Central memory CD8-positive, alpha-beta T cell (primary cell): ENCODE measurements around the gene RHBDL1.

Experiments used
- ATAC-seq: fragments of 150-1000 bp; cut with Tn5 transposase; replicated peaks from 2 replicates; pipeline ENCODE4 v1.10.0; 2022; ENCODE audit warnings: mild to moderate bottlenecking, moderate FRiP score, moderate number of reproducible peaks; ENCODE audit not compliant: poor library complexity, severe bottlenecking; ENCODE audit errors: extremely low read depth
- DNase-seq, 2 donors: peaks; one replicate each; pipeline ENCODE4 v3.0.0; 2021; ENCODE audit warnings: low spot score in 2 of 2
- H3K27ac Mint-ChIP-seq: one replicate; pipeline ENCODE4 v1.8.0; 2022; ENCODE audit warnings: low read depth, mild to moderate bottlenecking, moderate library complexity, mixed read lengths
- H3K27me3 Mint-ChIP-seq: one replicate; pipeline ENCODE4 v1.8.0; 2022; ENCODE audit warnings: mixed read lengths
- H3K36me3 Mint-ChIP-seq: one replicate; pipeline ENCODE4 v1.8.0; 2022; ENCODE audit warnings: mild to moderate bottlenecking, moderate library complexity, mixed read lengths; ENCODE audit not compliant: insufficient read depth
- H3K4me1 Mint-ChIP-seq: one replicate; pipeline ENCODE4 v1.8.0; 2022; ENCODE audit warnings: mixed read lengths
- H3K4me3 Mint-ChIP-seq: one replicate; pipeline ENCODE4 v1.8.0; 2022; ENCODE audit warnings: mild to moderate bottlenecking, moderate library complexity, mixed read lengths
- H3K9me3 Mint-ChIP-seq: one replicate; pipeline ENCODE4 v1.8.0; 2022; ENCODE audit warnings: mixed read lengths

The RHBDL1 gene

DNA sequence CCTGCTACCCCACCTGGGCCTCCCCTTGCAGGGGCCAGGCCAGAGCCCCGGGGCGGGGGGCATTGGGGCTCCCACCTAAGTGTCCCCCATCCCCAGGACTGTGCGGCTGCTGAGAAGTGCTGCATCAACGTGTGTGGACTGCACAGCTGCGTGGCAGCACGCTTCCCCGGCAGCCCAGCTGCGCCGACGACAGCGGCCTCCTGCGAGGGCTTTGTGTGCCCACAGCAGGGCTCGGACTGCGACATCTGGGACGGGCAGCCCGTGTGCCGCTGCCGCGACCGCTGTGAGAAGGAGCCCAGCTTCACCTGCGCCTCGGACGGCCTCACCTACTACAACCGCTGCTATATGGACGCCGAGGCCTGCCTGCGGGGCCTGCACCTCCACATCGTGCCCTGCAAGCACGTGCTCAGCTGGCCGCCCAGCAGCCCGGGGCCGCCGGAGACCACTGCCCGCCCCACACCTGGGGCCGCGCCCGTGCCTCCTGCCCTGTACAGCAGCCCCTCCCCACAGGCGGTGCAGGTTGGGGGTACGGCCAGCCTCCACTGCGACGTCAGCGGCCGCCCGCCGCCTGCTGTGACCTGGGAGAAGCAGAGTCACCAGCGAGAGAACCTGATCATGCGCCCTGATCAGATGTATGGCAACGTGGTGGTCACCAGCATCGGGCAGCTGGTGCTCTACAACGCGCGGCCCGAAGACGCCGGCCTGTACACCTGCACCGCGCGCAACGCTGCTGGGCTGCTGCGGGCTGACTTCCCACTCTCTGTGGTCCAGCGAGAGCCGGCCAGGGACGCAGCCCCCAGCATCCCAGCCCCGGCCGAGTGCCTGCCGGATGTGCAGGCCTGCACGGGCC, 42.8 kb upstream of the RHBDL1 start:
- DNase-seq: no peak
- Mint-ChIP-seq H3K36me3 (peaks cover 25% of the 10 kb centered on the region), H3K4me1 (peaks cover 8% of the 10 kb centered on the region), H3K4me3 (no peak overlapping the region), H3K9me3 (no peaks in the 10 kb centered on the region), H3K27ac (no peak overlapping the region), H3K27me3 (no peaks in the 10 kb centered on the region)
- no peak for ATAC-seq

DNA sequence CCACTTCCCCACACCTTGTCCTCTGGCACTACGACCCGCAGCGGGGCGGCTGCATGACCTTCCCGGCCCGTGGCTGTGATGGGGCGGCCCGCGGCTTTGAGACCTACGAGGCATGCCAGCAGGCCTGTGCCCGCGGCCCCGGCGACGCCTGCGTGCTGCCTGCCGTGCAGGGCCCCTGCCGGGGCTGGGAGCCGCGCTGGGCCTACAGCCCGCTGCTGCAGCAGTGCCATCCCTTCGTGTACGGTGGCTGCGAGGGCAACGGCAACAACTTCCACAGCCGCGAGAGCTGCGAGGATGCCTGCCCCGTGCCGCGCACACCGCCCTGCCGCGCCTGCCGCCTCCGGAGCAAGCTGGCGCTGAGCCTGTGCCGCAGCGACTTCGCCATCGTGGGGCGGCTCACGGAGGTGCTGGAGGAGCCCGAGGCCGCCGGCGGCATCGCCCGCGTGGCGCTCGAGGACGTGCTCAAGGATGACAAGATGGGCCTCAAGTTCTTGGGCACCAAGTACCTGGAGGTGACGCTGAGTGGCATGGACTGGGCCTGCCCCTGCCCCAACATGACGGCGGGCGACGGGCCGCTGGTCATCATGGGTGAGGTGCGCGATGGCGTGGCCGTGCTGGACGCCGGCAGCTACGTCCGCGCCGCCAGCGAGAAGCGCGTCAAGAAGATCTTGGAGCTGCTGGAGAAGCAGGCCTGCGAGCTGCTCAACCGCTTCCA, 42.0 kb upstream of the RHBDL1 start:
- H3K4me1 Mint-ChIP-seq: peaks cover 8% of the 10 kb centered on the region
- peaks cover 24% of the 10 kb centered on the region for H3K36me3 Mint-ChIP-seq
- DNase-seq (no peak), ATAC-seq (no peak)
- H3K27ac Mint-ChIP-seq: no peak overlapping the region
- no peak overlapping the region for H3K4me3 Mint-ChIP-seq
- no peaks in the 10 kb centered on the region for H3K27me3 Mint-ChIP-seq
- no peaks in the 10 kb centered on the region for H3K9me3 Mint-ChIP-seq

DNA sequence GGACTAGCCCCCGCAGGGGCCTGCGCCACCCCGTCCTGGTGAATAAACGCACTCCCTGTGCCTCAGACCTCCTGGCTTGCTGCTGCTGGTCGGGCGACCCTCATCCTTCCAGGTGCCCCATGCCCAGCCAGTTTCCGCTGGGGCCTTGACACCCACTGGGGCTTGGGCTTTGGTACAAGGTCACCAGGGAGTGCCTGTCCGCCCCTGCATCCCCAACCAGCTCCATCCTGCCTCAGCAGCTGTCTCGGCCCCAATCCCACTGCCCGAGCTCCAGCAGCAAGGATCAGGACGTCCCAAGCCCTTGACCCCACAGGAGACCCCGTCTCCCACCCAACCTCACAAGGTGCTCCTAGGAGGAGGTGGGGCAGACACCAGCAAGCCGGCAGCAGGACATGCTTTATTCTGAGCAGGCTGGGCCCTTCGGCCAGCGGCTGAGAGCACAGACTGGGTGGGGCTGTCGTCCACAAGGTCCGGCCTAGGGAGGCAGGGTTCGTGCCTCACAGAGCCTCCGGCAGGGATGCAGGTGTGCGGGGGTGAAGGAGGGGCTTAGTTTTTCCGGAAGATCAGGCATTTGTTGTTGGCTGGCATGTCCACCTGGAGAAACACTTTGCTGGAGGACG, 41.3 kb upstream of the RHBDL1 start:
- no peak for ATAC-seq
- Mint-ChIP-seq H3K36me3 (peaks cover 20% of the 10 kb centered on the region), H3K9me3 (no peaks in the 10 kb centered on the region), H3K4me1 (peaks cover 8% of the 10 kb centered on the region), H3K27ac (no peak overlapping the region), H3K4me3 (peak overlapping the region; percentile 98), H3K27me3 (no peaks in the 10 kb centered on the region)
- no peak for DNase-seq

DNA sequence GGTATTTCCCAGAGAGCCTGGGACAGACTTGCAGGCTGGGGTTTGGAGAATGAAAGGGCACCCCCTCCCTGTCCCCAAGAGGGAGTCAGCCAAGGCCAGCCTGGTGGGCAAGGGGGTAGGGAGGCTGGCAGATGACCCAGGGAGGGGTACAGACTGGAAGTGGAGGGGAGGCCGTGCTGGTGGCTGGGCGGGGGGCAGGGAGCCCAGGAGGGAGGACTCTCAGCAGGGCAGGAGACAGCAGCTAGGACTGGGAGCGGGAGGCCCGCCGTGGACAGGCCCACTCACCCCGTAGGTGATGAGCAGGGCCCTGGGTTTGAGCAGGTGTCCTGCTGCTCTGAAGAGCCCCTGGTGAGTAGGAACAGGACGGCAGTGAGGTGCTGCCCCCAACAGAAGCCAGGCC, 40.5 kb upstream of the RHBDL1 start:
- H3K27ac Mint-ChIP-seq: no peak overlapping the region

DNA sequence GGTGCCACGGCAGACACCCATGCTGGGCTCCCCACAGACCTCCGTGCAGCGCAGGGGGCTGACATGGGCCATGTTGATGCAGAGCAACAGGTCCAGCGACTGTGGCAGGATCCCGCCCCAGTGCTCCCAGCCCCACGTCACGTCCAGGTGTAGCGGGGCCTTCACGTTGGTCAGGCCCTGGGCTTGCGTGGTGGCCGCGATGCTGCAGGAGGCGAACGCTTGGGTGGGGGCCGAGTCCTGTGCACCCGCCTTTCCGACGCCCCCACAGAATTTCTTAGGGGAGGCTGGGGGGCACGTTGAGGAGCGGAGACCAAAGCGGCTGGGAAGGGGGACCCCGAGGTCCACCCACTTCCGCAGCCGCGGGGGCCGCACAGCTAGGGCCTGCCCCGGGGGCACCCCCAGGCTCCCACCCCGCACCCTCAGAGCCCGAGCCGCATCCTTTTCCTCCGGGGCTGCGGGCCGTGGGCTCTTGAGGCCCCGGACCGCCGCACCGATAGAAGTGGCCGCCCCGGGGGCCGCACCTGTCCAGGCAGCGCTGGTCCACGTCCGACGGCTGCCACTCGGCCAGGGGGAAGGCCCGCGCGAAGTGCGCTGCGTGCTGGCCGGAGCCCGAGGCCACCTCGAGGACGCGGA, 39.8 kb upstream of the RHBDL1 start:
- peaks cover 19% of the 10 kb centered on the region for H3K36me3 Mint-ChIP-seq
- no peak for ATAC-seq
- H3K4me1 Mint-ChIP-seq: peaks cover 8% of the 10 kb centered on the region
- no peaks in the 10 kb centered on the region for H3K9me3 Mint-ChIP-seq
- no peaks in the 10 kb centered on the region for H3K27me3 Mint-ChIP-seq
- no peak for DNase-seq
- H3K4me3 Mint-ChIP-seq: peak overlapping the region; percentile 98
- H3K27ac Mint-ChIP-seq: peak overlapping the region; percentile 100

More for the DNA sequence above, 40.5 kb upstream of the RHBDL1 start:
- H3K4me3 Mint-ChIP-seq: peak overlapping the region; percentile 98
- H3K4me1 Mint-ChIP-seq: peaks cover 8% of the 10 kb centered on the region
- peaks cover 20% of the 10 kb centered on the region for H3K36me3 Mint-ChIP-seq
- DNase-seq (no peak), ATAC-seq (no peak)
- H3K9me3 Mint-ChIP-seq: no peaks in the 10 kb centered on the region
- no peaks in the 10 kb centered on the region for H3K27me3 Mint-ChIP-seq

DNA sequence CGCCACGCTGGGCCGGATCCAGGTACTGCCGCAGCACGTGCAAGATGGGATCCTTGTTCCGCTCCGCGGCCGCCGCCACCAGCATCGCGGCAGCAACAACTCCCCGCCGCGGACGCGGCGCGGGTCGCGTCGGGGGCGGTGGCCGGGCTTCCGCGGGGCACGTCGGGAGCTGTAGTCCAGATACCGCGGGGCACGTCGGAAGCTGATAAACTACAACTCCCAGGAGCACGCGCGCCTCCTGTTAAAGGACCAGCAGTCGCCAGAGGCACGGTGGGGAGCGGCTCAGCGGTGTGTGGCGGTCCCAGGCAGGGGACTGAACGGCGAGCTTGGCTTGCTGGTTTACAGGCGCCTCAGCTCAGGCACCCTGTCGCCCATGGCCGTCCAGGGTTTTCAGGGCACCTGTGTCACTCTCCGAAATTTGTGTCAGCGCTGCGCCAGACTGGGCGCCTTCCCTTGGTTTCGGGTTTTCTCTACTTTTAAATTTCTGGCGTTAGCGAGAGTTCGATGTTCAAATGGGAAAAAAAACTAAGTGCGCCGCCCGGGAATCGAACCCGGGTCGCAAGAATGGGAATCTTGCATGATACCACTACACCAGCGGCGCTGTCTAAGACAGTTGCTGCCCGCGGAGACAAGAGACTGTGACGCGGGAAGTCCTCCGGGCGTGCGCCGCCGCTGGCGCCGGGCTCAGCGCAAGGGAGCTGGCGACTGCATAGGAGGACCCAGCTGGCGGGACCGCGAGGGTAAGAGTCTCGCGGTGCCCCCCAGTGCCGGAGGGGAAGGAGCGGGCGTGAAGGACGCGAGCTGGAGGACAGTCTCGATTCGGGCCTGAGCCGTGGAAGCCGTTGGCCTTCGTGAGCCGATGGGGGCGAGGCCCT, 39.0 kb upstream of the RHBDL1 start, which contains the start of gene METTL26:
TSS of gene METTL26 (minus strand) at position 100 of the 875 bp plus-strand sequence. CDS start at position 85, 15 bp downstream.
- DNase-seq (peak; percentile 89 to 95), ATAC-seq (peak; percentile 90)
- Mint-ChIP-seq H3K27ac (peak within 1 kb of the TSS; percentile 100), H3K9me3 (no peaks in the 10 kb centered on the region), H3K4me3 (peak within 1 kb of the TSS; percentile 98), H3K4me1 (peaks cover 8% of the 10 kb centered on the region), H3K36me3 (peaks cover 19% of the 10 kb centered on the region), H3K27me3 (no peaks in the 10 kb centered on the region)

DNA sequence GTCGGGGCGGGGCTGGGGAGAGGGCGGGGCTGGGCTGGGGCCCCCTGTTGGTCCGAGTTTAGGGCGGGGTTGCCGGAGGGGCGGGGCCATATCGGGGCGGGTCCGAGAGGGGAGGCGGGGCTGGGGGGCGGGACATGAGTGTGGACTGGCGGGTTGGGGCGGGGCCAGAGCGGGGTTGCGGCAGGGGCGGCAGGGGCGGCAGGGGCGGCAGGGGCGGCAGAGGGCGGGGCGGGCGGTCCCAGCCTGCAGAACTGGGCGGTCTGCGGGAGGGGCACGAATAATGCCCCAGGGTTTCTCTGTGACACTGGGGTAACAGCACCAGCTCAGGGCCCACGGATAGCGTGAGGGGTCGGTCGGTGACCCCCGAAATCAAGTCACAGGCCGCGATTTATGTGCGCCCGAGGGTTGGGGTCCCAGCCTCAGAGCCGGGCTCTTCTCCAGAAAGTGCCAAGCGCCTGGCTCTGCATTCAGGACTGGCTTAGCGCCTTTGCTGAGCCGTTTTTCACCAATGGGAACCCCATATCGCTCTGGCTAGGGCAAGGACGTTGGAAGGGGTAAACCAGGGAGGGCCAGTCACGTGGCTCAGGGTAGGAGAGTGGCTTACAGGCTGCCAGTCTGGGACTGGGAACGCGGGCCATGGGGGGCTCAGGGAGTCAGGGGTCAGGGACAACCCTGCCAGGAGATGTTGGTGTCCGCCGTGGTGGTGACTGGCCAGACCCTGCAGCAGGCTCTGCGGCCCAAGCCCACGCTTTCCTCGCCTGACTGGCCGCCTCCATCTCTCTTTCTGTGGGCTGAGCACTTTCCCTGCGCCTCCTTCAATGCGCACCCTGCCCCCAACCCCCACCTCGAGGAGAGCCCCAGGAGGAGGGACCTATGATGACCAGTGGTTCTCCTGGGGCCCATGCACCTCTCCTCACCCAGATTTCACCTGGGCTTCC, 38.1 kb upstream of the RHBDL1 start:
- peak; percentile 62 for ATAC-seq
- DNase-seq: no peak
- Mint-ChIP-seq H3K4me1 (peaks cover 8% of the 10 kb centered on the region), H3K27ac (peak overlapping the region; percentile 100), H3K27me3 (no peaks in the 10 kb centered on the region), H3K4me3 (peak overlapping the region; percentile 98), H3K36me3 (peaks cover 19% of the 10 kb centered on the region), H3K9me3 (no peaks in the 10 kb centered on the region)

DNA sequence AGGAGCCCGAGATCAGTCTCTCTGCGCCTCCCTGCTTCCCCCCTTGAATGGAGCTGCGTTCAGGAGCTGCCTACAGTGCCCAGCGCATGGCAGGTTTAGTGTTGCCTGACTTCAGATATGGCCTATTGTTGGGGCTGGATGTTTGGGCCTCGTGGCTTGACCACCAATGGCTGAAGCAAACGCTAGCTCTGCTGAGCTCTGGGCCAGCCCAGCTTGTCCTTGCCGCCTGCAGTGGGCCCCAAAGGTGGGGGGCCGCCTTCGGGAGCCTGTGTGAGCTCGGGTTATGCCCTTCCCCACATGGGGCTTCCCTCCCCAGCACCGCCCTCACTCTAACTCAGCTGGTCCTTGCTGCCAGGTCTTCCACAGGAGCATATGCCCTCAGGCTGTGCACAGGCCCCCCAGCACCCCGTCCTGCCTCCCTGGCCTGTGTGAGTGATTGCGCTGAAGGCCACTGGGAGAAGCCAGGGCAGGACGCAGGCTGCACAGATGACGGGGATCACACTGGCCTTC, 37.4 kb upstream of the RHBDL1 start:
- H3K36me3 Mint-ChIP-seq: peaks cover 20% of the 10 kb centered on the region
- DNase-seq (no peak), ATAC-seq (no peak)
- H3K4me3 Mint-ChIP-seq: peak overlapping the region; percentile 98
- no peak overlapping the region for H3K27ac Mint-ChIP-seq
- no peaks in the 10 kb centered on the region for H3K27me3 Mint-ChIP-seq
- no peaks in the 10 kb centered on the region for H3K9me3 Mint-ChIP-seq
- H3K4me1 Mint-ChIP-seq: peaks cover 8% of the 10 kb centered on the region

DNA sequence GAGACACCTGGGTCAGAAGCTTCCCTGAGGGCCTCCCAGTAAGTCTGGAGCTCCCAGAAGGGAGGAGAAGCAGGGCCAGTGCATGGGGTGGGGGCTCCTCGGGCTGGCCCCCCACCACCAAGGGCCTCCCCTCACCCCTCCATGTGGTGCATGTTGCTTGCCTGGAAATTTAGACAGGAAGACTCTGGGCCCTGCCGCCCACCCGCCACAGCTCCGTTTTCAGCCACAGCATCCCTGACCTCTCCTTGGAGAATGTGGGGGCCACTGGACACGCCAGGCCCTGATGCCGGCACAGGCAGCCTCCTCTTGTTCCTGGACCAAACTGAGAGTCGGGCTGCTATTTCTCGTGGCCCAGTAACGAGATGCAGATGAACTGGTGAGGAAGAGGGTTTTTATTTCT, 36.6 kb upstream of the RHBDL1 start:
- Mint-ChIP-seq H3K27ac (no peak overlapping the region), H3K4me1 (peaks cover 11% of the 10 kb centered on the region), H3K9me3 (no peaks in the 10 kb centered on the region), H3K4me3 (no peak overlapping the region), H3K27me3 (no peaks in the 10 kb centered on the region), H3K36me3 (peaks cover 18% of the 10 kb centered on the region)
- DNase-seq (no peak), ATAC-seq (no peak)

DNA sequence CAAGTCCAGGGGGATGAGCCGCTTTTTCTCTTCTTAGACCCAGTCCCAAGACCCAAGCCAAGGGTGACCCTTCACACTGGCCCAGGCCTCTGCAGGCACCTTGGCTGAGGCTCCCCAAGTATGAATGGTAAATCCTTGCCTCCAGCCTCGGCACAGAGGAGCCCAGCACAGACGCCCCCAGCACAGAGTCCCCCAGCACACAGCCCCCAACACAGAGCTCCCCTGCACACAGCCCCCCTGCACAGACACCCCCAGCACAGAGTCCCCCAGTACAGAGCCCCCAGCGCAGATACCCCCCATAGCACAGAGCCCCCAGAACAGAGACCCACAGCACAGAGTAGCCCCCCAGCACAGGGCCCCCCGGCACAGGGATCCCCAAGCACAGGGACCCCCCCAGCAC, 34.9 kb upstream of the RHBDL1 start:
- H3K27me3 Mint-ChIP-seq: no peaks in the 10 kb centered on the region
- no peak overlapping the region for H3K27ac Mint-ChIP-seq

More for the DNA sequence above, 34.9 kb upstream of the RHBDL1 start:
- peaks cover 15% of the 10 kb centered on the region for H3K4me1 Mint-ChIP-seq
- H3K4me3 Mint-ChIP-seq: peak overlapping the region; percentile 52
- ATAC-seq (no peak), DNase-seq (no peak)
- H3K9me3 Mint-ChIP-seq: no peaks in the 10 kb centered on the region
- H3K36me3 Mint-ChIP-seq: peaks cover 16% of the 10 kb centered on the region
